ENCODE measurements around the gene SP8.

The SP8 gene

DNA sequence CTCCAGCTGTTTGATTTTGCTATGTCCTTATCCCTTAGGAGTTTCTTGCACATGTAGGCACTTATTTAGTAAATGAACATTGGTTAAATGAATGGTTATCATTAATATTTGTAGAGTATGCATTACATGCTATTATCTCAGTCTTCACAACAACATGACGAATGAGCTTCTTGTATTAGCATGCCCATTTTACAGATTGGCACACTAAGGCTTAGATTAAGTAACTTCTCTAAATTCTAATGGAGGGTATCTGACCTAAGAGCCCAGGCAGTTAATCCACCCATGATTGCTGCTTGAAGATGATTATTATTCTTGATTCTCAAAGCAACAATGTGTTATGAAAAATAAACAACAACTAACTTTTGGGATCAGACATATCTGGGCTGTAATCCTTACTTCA lies 32.7 kb downstream of the SP8 start:
- no peak for DNase-seq (ENCODE audit: low read depth)

DNA sequence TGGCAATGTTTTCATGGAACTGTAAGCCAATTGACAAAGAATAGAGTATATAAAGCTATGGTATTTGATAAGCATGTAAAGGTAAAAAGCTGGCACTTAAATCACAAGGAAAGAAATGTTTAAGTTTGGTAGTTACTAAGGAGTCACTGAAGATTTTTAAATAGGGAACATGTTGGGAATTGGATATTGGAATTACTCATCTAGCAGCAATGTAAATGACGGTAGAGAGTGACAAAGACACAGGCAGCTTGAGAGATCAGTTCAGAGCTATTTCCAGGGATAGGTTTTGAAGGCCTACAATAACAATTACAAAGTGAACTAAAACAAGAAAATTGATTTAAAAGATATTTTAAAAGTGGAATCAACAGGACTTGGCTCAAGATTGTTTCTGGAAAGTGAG lies 36.8 kb downstream of the SP8 start:
- DNase-seq (ENCODE audit: low read depth) = no peak

DNA sequence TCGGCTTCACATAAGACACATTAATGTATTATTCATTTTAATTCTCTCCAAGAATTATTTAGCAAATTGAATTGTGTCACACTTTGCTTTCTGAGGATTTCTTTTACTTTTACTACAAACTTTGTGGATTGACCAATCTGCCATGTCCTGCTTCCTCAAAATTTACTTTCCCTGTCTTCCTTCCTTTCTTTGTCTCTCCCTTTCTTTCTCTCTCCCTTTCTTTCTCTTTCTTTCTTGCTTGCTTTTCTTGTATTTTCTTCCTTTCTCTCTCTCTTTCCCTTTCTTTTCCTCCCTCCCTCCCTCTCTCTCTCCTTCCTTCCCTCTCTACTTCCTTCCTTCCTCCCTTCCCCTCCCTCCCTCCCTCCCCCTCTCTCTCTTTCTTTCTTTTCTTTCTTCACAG lies 37.8 kb downstream of the SP8 start:
- no peak for DNase-seq (ENCODE audit: low read depth)

DNA sequence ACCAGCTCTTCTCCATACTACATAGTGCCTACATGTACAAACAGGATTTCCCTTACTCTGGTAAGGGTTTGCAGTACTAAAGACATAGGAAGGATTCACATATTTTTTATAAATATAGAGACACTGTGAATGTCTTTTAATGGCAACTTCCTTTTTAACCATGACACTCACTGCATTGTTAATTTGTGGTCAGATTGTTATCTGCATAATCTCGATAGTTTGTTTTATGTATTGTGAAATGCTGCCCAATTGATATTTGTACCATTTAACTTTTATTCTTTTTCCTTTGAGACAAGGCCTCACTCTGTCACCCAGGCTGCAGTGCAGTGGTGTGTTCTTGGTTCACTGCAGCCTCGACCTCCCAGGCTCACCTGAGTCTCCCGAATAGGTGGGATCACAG lies 39.7 kb downstream of the SP8 start:
- DNase-seq (ENCODE audit: low read depth) = no peak

DNA sequence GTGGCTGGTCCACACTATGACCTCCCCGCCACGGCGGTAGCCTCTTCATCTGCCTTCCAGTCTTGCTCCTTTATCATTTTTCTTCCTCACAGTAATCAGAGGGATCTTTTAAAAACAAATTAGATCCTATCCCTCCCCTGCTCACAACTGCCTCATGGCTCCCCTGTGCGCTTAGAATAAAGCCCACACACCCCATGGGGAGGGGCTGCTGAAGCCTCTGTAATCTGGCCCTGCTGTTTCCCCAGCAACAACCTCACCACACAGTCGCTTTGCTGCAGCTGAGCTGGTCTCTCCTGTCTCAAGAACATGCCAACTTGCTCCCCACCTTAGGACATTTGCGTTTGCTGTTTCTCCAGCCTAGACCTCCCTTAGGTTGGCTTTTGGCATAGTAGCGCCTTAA lies 41.0 kb downstream of the SP8 start:
- DNase-seq (ENCODE audit: low read depth) = no peak

DNA sequence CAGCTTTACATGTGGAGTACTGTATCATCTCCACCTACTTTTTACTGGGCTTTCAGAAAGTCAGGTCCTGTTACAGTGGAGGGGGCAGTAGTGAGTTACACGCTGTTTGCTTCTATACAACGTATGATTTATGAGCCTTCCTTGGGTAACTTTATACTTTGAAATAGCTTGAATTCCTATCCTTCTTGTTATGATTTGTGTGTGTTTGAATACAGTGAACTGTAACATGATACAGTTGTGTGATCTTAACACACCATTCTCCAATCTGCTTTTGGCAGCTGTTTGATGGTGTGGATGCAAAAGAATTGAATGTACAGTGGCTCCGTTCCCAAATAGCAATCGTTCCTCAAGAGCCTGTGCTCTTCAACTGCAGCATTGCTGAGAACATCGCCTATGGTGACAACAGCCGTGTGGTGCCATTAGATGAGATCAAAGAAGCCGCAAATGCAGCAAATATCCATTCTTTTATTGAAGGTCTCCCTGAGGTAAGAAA lies 41.7 kb downstream of the SP8 start:
- no peak for DNase-seq (ENCODE audit: low read depth)

GRCh38 chr7:20742913-20743312 lies 43.8 kb downstream of the SP8 start:
- DNase-seq (ENCODE audit: low read depth) = no peak

DNA sequence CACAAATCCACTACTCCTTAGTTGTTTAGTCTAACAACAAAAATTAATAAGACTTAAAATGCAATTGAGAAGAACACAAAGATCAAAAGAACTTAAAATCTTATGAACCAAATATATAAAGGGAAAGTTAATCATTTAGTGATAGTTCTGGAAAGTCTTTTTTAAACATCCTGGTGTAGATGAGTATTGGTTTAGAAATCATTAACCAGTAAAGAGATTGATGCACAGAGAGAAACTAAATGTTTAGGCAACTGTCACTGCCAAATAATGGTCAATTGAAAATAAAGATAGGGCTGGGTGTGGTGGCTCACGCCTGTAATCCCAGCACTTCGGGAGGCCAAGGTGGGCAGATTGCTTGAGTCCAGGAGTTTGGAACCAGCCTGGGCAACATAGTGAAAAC lies 44.9 kb downstream of the SP8 start:
- DNase-seq (ENCODE audit: low read depth) = no peak

GRCh38 chr7:20738518-20739481 lies 47.9 kb downstream of the SP8 start:
- no peak for DNase-seq (ENCODE audit: low read depth)

DNA sequence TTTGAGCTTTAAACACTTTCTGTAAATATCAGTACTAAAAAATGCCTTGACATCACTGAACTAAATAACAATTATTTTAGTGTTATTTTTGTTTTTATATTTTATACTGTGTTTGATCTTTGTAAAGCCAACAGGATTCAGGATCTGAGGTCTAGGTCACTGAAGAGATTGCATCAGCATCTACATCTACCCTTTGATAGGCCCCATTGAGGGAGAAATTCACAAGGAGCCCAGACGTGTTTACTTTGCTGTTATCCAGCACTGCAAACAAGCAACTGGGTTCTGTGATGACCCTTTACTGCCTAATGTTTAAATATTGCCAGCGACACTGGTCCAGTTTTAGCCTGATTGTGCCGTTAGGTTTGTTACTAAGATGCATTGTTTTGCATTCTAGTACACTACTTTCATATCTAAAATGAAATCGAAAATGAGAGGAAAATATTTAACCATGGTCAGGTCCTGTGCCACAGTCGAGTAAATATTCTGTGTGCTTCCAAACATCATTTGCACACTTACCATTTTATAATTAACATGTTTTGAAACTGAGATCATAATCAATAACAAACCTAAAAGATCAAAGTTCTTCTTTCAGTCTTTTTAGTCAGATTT lies 48.7 kb downstream of the SP8 start:
- no peak for DNase-seq (ENCODE audit: low read depth)

GRCh38 chr7:20735346-20736065 lies 51.2 kb downstream of the SP8 start:
- no peak for DNase-seq (ENCODE audit: low read depth)

Measured in activated T-cell treated with anti-CD3 and anti-CD28 coated beads for 1 hour (primary cell).